Measurements from ENCODE around the gene FOXA2.
"Not testable (repeated sequence)": the region's sequence is repeated elsewhere in the genome, so short reads cannot be mapped to it uniquely, and the experiment has no call there.

FOXA2 gene

GRCh38 chr20:22567944-22568871, 16.2 kb downstream of the FOXA2 start:
- DNase-seq: no peak

GRCh38 chr20:22566876-22567658, 17.3 kb downstream of the FOXA2 start:
- DNase-seq: no peak

- no peak for DNase-seq
Observed at GRCh38 chr20:22563062-22563965, 21.1 kb downstream of the FOXA2 start.

GRCh38 chr20:22562620-22563019, 21.8 kb downstream of the FOXA2 start:
- no peak for DNase-seq

- no peak for DNase-seq
Observed at GRCh38 chr20:22561965-22562577, 22.3 kb downstream of the FOXA2 start.

- DNase-seq: no peak
Observed at GRCh38 chr20:22560817-22561216, 23.6 kb downstream of the FOXA2 start.

- DNase-seq: no peak
Observed at GRCh38 chr20:22559711-22560318, 24.6 kb downstream of the FOXA2 start.

- DNase-seq: no peak
Observed at GRCh38 chr20:22557403-22558276, 26.7 kb downstream of the FOXA2 start.

GRCh38 chr20:22556565-22557056, 27.8 kb downstream of the FOXA2 start:
- no peak for DNase-seq

GRCh38 chr20:22555791-22556564, 28.4 kb downstream of the FOXA2 start:
- DNase-seq: peak; percentile 39

- no peak for DNase-seq
Observed at GRCh38 chr20:22554391-22554790, 30.0 kb downstream of the FOXA2 start.

- DNase-seq: not testable (repeated sequence)
Observed at GRCh38 chr20:22550514-22550913, 33.9 kb downstream of the FOXA2 start.

- no peak for DNase-seq
Observed at GRCh38 chr20:22548040-22548439, 36.3 kb downstream of the FOXA2 start.

- peak; percentile 43 for DNase-seq
Observed at GRCh38 chr20:22546344-22546743, 38.0 kb downstream of the FOXA2 start.

- DNase-seq: no peak
Observed at GRCh38 chr20:22545045-22545444, 39.3 kb downstream of the FOXA2 start.

GRCh38 chr20:22544462-22544861, 39.9 kb downstream of the FOXA2 start:
- DNase-seq: no peak

- DNase-seq: peak; percentile 19
Observed at GRCh38 chr20:22542427-22542826, 41.9 kb downstream of the FOXA2 start.

- DNase-seq: no peak
Observed at GRCh38 chr20:22540832-22541231, 43.5 kb downstream of the FOXA2 start.

GRCh38 chr20:22536956-22537756, 47.2 kb downstream of the FOXA2 start:
- DNase-seq: no peak

Data from NCI-H2029 (cell line).